GM12874 (cell line): ENCODE results near the gene EPHB1.

Experiments
- CTCF ChIP-seq: IDR thresholded peaks from 2 replicates; pipeline ENCODE4 v1.5.1; 2011; ENCODE audit warnings: low read depth, mild to moderate bottlenecking, control low read depth, low read length, moderate library complexity; ENCODE audit not compliant: insufficient read depth

EPHB1 gene

DNA sequence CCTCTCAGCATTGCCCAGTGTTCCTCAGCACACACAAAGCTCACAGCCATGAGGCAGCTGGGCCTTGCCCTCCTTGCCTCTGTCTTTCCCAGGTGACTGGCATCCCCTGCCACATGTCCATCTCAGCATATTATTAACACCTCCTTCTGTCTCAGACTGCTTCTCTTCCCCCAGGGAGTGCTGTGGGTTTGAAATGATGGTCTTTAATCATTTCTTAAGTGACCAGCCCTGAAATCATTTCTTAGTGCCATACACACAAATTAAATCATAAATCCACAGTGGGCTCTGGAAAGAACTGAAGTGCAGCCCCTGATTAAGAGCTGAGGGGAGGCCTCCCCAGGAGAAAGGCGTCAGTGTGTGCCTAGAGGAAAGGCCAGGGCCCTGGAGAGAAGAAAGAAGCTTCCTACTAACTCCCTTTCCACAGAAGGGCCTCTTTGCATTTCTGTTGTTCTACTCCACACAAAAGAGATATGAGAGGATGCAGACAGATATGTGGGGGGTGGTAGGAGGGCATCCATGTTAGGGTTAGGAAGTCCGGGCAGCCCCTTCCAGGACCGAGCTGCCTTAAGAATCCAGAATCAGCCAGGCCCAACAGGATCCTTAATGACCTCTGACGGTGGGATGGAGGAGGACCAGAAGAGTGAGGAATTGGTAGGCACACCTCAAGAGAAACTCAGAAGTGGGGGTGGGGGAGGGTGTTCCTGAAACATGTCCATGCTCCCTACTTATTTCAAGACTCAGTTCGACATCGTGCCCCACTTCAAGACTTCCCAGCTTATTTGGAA lies 290.8 kb downstream of the EPHB1 start:
- no peak for TF ChIP-seq CTCF

GRCh38 chr3:135087782-135088181 lies 292.7 kb downstream of the EPHB1 start:
- TF ChIP-seq CTCF = no peak

DNA sequence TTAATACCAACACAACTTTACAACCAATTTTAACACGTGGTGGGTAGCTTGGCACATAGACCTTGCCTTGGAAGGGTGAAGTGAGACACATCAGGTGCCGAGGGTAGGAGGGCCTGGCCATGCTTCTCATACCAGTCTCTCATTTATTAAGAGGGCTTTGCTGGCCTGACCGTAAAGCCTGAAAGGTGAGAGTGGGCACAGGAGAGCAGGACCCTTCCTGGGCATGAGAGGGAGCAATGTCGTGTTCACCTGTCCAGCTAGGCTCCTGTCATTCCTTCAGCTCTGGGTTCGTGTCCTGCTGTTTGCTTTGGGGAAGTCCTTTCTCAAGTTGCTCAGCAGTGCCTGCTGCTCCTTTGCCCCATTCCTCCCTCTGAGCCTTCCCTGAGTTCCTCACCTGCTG lies 294.4 kb downstream of the EPHB1 start:
- TF ChIP-seq CTCF = no peak

GRCh38 chr3:135090020-135090717 lies 295.1 kb downstream of the EPHB1 start:
- no peak for TF ChIP-seq CTCF

DNA sequence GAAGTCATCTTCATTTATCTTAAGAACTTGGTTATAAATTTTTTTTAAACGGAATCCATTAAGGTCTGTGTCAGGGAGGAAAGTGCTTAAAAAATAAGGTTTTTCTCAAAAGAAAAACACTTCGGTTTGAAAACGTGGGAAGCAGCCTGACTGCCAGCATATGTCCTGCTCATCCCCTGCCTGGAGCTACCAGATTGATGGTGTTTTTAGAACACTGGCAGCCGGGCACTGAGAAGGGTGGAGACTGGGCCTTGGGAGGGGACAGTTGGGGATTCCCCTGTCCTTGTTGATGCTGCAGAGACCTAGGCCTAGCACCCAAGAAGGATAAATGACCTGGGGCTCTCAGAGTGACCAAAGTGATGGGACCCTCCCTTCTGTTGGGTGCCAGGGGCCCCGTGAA lies 296.9 kb downstream of the EPHB1 start:
- TF ChIP-seq CTCF = no peak

DNA sequence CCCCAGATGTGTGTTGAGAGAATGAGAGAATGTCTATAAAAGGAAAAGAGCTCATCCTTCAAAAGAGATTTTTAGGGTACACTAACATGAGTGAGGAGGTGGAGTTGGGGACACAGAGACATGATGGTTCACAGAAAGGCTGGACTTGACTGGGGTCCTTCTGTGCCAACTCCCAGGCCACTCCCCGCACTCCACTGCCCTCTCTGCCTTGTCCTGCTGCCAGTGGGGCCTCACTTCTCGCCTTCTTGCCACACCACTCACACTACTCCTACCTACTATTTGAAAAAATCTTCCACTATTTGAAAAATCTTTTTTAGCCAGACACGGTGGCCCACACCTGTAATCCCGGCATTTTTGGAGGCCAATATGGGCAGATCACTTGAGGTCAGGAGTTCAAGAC lies 298.1 kb downstream of the EPHB1 start:
- no peak for TF ChIP-seq CTCF

DNA sequence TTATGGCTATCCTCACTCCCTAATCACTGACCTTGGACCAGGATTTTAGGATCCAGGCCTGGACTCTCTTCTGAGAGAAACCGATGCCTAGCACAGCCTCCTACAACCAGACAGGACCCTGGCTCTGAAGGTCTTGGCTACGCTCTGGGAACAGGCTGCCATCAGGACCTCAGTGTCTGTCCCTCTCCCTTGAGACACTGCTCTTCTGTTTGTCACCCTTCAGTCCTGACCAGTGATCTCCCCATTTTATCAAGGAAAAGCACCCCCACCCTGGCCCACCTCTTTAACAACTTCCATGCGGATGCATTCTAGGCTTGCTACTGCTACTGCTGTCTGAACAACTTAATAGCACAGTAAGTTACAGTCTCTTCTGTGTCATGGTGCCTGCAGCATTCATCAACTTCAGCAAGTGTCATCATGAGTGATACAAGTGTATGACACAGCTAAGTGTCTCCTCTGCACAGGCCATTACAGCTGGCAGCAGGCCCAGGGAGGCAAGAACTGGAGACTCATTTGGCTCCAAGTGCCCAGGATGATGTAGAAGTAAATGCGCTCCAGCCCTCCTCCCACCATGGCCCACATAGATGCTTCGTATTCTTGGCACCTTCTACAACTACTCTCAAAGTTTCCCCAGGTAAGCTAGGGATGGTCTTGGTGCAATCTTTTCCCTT lies 302.4 kb downstream of the EPHB1 start:
- no peak for TF ChIP-seq CTCF
